HG03060 (cell line): ENCODE data around the gene BSPRY.
"Not testable (repeated sequence)": the region's sequence is repeated elsewhere in the genome, so short reads cannot be mapped to it uniquely, and the experiment has no call there.

Experiments
- ATAC-seq: cut with Tn5 transposase; IDR thresholded peaks from one replicate; pipeline ENCODE4 v1.9.1; 2021; ENCODE audit warnings: low read depth, moderate number of reproducible peaks; ENCODE audit not compliant: unreplicated experiment

Gene BSPRY

DNA sequence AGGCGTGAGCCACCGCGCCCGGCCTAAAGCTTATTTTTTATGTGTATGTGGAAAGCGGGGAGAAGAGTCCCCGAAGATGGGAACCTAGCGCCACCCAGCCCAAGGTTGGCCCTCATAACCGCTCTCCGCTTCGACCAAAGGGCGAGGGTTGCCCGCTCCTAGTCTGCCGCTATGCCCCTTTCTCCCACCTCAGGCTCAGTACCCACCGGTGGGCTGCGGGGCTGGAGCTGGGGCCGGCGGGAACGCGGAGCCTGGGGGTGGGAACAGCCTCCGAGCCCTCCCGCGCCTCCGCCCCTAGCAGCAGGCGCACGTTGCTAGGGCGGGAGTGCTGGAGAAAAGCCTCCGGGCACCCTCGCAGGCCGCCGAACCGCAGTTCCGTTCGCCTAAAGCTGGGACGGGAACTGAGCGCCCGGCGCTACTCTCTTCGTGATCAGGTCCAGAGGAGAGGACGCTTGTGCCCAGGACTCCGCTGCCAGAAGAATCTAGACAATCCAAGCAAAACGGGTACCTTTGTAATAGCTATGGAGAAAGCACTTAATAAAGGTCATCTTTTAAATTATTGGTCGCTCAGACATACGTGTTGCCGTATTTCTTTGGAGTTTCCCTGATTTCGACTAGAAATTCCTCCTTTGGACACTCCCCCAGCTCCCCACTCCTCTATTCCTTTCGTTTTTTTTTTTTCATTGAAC is 9.2 kb upstream of the BSPRY start, which contains the start of gene WDR31:
Gene WDR31 (minus strand): TSS at position 265 of the 689 bp plus-strand sequence. CDS start 8,253 bp downstream, outside the sequence.
- peak; percentile 86 for ATAC-seq

DNA sequence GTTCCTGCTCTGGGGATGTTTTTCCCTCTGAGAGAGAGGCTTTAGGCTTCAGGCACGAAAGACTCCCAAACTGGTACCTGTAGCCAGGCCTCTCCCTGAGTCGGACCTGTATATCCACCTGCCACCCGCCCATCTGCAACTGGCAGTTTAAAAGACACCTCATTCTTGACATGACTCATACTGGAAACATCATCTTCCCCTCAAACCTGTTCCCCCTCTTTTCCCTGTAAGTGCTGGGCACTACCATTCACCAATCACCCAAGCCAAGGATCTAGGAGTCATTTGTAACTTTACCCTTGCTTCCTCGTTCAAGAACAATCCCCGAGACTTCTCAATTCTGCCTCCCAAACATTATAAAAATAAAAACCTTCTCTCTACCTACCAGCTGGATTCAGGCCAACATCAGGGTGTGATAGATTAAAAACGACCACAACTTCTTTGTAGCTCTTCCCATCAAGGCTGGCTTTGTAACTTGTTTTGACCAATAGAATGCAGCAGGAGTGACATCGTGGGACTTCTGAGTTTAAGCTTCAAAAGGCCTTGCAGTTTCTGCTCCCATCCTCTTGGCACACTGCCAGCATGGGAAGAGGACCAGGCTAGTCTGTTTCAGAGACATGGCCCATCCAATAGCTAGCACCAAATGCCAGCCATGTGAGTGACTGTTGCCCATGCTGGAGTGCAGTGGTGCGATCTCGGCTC is 7.5 kb upstream of the BSPRY start:
- ATAC-seq = no peak

DNA sequence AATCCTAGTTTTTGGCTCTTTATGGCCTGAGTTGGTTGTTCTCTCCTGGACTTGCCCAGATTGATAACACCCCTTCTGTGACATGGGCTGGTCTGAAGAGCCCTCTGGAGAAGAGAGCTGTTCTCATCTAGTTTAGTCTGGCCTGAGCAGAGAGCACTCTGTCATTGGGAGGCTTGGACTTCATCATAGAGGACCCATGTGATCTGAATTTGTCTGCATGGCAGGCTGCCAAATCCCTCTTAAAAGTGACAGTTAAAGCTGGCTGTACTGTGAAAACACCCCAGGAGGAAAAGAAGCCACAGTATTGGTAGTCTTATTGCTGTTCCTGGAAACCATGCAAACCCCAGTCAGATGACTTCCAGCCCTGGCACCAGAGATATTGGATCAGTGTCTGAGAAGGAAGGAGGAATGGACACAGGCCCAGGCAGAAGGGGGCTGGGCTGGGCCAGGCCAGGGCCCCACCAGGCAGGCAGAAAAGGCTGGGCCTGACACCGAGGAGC is 5.6 kb upstream of the BSPRY start:
- no peak for ATAC-seq

DNA sequence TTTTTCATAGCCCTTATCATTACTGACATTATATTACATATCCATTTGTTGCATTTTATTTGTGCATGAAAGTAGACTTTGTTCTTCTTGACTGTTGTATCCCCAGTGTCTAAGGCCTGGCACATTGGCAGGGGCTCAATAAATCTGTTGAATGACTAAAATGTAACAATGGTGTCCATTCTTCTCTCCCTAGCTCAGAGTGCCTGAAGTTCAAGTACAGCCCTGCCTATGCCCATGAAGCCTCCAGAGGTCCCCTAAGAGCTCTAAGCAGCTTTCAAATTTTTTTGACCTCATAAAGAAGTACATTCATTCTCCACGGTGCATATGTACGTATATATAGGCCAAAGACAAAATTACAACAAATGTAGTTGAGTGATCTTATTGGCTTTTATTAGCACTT is 4.2 kb upstream of the BSPRY start:
- ATAC-seq = no peak

DNA sequence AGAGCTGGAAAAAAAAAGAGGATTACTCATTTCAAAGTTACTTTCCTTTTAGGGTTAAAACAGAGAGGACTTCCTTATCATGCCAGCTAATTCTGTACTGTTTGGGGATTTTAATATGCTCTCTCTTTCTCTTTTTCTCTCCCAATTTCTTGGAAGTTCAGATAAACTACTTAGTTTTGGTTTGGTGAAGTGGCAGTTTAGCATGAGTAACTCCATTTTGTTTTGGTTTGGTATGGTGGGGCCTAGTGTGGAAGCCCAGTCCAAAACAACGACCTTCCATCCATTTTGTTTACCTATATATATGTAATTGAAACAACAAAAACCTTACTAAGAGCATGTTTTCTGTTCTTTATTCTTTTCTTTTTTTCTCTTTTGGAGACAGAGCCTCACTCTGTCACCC is 3.7 kb upstream of the BSPRY start:
- ATAC-seq = no peak

DNA sequence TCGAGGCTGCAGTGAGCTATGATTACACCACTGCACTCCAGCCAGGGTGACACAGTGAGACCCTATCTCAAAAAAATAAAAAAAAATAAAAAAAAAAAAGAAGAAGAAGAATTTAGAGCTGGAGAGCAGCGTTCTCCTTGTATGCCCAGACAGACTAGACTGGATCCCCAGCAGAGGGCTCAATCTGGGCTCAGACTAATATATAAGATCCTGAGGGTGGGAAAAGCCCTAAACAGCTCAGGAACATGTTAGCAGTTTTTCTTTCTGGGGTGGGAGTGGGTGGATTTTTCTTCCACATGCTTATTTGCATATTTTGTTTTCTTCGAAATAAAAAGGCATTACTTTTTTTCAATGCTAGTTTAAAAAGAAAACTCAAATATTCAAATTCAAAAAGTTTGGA is 904 bp upstream of the BSPRY start:
- ATAC-seq = no peak

DNA sequence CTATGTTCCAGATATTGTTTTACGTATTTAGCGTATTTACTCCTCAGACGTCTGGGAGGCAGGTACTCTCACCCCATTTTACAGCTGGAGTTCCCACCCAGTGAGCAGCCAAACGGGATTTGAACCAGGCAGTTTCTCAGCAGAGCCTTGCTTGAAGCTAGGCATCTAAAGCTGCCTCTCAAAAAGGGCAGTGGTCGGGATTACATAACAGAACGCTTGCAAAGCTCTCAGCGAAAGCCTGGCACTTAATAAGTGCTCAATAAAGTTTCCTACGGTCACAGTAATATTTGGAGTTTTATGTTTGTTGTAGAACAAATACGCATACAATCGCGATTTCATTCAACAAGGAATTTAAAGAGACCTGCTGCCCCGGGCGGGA is 286 bp upstream of the BSPRY start:
- ATAC-seq = no peak

DNA sequence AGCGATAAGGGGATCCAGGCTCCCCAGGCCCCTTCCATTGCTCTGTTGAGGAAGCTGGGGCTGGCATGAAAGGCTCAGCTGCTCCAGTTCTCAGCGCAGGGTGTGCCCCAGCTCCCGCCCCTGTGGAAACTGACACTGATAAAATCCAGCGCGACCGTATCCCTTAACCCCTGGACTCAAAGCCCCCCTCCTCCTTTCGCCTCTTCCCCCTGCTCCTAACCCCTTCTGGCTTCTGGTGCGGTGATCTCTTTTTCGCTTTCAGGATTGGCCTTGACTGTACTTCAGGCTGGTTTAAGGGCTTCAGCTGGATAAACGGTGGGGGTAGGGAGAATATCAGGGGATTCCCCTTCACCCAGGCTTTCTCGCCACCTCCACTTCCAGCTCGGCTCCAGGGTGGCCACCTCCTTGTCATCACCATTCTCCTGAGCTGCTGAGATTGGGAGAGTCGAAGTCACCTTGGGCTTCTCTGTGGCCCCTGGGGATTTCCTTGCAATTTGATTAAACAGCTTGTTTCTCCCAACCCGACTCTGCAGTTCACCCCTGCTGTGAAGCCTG is 843 bp downstream of the BSPRY start:
- ATAC-seq = no peak

DNA sequence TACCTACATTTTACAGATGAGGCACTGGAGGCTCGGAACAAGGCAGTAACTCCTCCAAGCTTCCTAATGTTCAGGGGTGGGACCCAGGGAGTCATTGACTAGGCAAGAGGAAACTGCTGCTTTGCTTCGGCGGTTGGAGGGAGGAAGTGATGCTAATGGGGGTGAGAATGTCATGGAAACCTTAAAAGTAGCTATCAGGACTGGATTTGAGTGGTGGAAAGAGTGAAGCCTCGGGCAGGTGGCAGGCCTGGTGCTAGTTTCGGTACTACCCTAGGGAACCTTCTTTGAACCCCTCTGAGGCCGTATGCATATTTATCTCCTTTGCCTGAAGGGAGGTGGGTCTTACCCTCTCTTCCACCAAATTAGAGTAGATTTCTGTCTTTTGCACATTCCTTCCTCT is 1.6 kb downstream of the BSPRY start:
- no peak for ATAC-seq

DNA sequence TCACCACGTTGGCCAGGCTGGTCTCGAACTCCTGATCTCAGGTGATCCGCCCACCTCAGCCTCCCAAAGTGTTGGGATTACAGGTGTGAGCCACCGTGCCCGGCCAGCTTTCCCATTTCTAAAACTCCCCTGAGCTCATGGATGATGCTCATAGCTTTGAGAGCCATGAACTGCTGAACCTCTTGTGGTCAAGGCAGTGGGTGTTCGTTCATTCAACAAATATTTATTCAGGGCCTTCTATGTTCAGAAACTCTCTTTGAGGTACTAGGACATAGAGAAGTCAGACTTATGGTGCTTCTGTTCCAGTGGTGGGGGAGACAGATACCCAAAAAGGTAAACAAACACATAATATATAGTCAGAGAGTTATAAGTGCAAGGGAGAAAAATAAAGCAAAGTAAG is 2.7 kb downstream of the BSPRY start:
- no peak for ATAC-seq

DNA sequence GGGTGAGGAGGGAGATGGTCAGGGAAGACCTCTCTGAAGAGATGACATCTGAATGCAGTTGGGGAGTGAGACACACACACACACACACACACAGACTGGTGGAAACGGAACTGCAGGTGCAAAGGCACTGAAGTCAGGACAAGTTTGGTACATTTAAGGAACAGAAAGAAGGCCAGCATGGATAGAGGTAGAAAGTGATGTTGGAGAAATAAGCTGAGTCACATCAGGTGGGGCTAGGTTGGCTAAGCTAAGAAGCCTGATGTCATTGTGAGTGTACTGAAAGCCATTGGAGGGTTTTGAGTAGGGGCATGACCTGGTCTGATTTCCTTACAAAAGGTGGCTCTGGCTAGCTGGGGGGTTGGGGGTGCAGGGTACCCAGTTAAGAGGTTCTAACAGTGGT is 3.1 kb downstream of the BSPRY start:
- no peak for ATAC-seq

DNA sequence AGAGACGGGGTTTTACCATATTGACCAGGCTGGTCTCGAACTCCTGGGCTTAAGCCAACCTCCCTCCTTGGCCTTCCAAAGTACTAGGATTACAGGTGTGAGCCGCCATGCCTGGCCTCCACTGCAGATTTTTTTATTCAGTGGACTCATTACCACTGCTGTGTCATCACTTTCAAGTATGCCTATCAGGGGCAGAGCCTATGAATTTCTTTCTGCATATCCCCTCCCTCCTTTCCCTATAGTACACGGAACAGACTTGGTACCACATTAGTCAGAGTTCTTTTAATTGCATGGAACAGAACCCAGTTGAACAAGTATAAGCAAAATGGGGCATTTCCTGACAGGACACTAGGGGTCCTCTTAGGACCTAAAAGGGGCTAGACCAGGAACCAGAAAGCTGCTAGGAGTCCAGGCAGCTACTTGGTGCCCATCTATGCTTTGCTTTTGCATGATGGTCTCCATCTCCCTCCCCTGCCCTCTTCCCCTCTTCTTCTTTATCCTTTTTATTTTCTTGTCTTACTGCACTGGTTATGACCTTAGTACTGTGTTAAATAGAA is 5.8 kb downstream of the BSPRY start:
- no peak for ATAC-seq

DNA sequence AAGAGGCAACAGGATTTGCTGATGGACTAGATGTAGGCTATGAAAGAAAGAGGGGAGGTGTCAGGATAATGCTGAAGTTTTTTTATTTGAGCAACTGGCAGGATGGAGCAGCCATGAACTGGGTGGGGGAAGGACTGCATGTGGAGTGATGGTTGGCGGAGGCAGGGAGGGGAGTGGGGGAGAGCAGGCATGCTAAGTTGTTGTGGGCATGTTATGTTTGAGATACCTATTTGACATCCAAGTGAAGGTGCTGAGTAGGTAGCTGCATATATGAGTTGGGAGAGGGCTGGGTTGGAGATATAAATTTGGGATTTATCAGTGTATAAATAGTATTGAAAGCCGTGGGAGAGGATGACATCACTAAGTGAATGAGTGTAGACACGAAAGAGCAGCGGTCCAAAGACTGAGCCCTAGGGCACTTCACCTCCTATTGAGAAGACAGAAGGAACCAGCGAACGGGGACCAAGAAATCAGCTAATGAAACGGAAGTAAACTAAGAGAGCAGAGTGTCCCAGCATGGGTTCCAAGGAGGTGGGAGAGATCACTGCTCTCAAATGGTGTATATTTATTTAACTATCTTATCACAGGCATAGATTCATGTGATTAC is 7.4 kb downstream of the BSPRY start:
- no peak for ATAC-seq

DNA sequence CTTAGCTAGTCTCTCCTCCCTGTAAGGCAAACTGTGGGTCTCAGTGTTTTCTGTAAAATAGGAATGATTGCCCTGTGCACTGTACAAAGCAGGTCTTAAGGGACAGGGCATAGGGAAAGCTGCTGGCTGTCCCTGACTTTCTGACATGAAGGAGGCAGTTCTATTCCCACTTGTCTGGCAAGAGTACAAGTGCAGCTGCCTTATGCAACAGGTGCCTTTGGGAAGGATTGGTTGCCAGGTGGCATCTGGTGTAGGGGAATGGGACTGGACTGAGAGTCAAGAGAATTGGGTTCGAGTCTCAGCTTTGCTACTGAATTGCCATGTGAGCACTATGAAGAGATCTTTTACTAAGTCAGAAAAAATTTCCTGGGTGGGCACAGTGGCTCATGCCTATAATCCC is 10.0 kb downstream of the BSPRY start:
- ATAC-seq = no peak

DNA sequence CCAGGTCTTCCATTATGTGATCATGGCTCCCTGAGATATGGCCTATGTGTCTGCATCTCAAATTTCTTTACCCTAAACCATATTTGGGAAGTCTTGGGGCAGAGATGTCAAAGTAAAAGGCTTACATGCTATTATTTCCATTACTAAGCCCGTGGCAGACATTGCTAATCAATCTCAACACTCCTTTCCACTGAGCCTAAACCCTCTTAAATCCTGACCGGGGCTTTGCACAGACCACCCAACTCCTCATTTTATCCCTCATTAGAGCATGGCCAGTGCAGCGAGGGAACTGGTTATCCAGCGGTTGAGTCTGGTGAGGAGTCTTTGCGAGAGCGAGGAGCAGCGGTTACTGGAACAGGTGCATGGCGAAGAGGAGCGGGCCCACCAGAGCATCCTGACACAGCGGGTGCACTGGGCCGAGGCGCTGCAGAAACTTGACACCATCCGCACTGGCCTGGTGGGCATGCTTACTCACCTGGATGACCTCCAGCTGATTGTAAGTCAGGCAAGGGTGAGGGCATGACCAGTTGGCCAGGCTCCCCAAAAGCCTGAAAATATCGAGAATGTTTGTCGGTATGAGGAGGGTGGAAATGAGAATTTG is 11.0 kb downstream of the BSPRY start:
- no peak for ATAC-seq

DNA sequence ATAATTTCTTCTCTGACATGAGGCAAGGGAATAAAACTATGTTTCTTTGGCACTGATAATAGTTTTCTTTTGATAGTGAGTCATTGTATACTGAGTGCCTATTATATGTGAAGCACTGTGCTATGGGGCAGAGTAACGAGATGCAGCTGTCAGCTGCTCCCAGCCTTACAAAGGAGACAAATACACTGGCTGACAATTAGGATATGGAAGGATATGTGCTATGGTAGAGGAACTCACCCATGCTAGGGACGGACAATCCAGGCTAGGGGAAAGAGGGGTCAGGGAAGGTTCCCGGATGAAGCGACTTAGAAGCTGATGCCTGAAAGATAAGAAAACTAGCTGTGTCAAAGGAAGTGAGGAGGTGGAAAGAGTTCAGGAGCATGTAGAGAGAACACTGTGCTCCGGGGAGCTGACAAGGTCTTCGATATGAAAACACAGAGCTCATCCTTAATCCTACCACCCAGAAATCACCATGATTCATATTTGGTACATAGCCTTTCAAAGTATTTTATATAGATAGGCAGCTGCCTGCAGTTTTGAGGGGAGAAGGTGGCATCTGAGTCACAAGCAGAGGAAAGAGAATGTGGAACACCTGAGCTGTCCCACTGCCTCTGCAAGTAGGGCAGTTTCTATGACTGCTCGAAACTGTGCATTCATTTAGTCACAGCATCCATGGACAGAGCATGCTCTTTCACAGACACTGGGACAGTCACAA is 12.1 kb downstream of the BSPRY start:
- no peak for ATAC-seq

DNA sequence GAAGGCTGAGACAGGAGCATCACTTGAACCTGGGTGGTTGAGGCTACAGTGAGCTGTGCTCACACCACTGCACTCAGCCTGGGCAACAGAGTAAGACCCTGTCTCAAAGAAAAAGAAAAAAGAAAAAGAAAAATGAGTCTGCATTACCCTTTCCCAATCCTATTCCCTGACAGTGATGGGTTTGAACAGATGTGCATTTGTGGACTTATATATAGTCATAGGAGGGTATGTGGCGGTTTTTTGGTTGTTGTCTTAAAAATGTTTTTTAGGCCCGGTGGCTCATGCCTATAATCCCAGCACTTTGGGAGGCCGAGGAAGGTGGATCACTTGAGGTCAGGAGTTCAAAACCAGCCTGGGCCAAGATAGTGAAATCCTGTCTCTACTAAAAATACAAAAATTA is 14.0 kb downstream of the BSPRY start:
- no peak for ATAC-seq

DNA sequence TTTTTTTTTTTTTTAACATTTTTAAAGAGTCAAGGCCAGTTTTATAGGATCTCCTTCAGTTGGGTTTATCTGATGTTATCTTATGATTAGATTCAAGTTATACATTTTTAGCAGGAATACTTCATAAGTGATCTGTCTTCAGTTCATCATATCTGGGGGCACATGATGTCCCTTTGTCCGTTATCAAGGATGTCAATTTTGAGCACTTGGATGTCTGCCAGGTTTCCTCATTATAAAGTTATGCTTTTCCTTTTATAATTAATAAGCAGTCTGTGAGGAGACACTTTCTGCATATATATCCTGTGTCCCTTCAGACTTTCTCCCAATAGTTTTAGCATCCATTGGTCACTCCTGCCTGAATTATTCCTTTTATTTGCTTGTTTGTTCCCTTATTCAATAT is 15.6 kb downstream of the BSPRY start:
- no peak for ATAC-seq

DNA sequence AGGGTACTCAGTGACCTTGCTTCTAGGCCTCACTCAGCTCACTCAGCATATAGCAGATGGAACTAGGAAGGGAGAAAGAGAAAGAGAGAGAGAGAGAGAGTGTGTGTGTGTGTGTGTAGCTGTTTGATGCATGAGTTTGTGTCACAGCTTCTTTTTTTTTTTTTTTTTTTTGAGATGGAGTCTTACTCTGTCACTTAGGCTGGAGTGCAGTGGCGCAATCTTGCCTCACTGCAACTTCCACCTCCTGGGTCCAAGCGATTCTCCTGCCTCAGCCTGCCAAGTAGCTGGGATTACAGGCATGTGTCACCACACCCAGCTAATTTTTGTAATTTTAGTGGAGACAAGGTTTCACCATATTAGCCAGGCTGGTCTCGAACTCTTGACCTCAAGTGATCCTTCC is 16.3 kb downstream of the BSPRY start:
- not testable (repeated sequence) for ATAC-seq

DNA sequence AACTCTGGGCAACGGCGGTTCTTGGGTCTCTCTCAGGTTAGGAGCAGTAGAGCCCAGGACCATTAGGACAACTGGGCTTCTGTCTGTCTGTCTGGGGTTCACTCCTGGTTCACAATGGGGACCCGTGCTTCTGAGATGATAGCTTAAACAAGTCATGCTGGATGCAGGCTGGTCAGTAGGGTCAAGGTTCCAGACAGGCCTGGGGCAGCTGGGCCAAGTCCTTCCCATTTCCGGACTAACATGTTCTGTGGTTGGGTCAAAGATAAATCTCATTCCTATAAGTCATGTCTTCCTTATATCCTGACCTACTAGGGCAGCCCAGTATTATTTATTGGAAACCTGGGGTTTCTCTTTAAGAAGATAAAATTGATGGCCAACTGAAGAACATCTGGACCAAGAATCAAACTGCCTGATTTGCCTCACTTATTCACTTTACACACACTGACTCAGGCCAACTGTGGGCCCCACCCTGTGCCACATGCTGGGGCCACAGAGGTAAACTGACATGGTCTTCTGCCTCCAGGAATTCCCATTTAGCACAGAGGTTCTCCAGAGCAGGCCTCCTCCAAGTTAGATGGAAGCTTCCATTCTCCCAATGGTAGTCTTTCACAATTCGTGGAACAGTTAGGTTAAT is 19.1 kb downstream of the BSPRY start:
- ATAC-seq = no peak
